GM12872 (cell line): ENCODE results near the gene MCF2L2.

Source experiments
- CTCF ChIP-seq: IDR thresholded peaks from 3 replicates; pipeline ENCODE4 v1.5.1; 2011; ENCODE audit warnings: low read depth, mild to moderate bottlenecking, low read length, moderate library complexity; ENCODE audit not compliant: insufficient read depth

Gene MCF2L2

DNA sequence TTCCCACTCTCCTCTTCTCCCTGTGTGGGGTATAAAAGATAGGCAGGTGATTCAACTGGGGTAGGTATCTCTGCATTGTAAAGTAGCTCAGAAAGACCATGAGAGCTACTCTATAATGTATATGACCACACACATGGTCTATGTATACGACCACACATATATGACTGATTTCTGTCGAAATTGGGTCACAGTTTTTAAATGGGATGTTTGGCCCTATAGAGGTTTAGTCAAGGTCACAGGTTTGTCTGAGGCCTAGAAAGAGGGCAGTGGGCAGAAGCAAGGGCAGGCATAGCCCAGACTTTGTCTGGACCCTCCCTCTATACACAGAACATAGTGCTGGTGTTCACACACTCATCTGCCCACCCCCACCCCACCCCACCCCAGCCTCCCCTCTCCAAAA, 270.3 kb downstream of the MCF2L2 start:
- no peak for TF ChIP-seq CTCF

GRCh38 chr3:183156266-183156665, 272.2 kb downstream of the MCF2L2 start:
- no peak for TF ChIP-seq CTCF

- TF ChIP-seq CTCF, result no peak
Measured at GRCh38 chr3:183155499-183155898, 272.9 kb downstream of the MCF2L2 start.

GRCh38 chr3:183153210-183153950, 275.0 kb downstream of the MCF2L2 start:
- no peak for TF ChIP-seq CTCF

- no peak for TF ChIP-seq CTCF
Measured at GRCh38 chr3:183151821-183152351, 276.5 kb downstream of the MCF2L2 start.

- TF ChIP-seq CTCF, result no peak
Measured at GRCh38 chr3:183151086-183151485, 277.3 kb downstream of the MCF2L2 start.

DNA sequence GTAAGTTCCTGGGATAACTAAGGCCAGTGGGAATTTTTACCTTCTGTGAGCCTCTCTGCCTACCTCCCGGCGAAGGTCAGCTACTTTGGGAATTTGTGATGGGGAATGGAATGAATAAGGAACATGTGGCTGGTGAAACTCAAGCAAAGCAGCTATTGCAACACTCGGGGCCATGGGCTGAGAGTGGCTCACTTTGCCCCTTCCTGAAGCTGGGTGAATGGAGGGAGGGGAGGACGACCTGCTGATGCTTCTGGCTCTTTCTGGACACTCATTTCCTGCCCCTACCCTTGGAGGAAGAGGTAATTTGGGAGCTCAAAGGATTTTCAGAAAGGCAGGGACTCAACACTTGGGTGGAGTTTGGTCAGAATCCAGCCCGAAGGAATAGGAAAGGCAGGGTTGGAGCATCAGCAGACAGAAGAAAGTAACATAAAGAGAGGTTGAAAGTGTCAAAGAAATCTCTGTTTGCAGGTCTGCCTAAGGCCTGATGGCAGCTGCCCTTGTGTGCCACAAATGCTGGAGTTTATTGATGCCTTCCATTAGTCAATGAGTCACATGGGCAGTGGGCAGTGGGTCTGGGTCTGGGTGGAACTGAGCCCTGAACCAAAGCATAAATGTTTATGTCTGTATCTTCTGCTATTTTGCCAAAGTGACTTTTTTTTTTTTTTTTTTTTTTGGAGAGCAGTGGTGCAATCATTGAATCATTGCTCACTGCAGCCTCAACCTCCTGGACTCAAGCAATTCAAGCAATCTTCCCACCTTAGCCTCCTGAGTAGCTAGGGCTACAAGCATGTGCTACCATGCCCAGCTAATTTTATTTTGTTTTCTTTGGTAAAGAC, 278.3 kb downstream of the MCF2L2 start:
- no peak for TF ChIP-seq CTCF
